Sigmoid colon (tissue), 4 donors: ENCODE data around the gene LRRC3.

Source experiments
- POLR2AphosphoS5 ChIP-seq, 4 donors: sonication (generic); formaldehyde crosslinking; IDR thresholded peaks; one replicate each; pipeline ENCODE4 v1.6.1; 2017; ENCODE audit warnings: antibody characterized with exemption in 4 of 4
- TF ChIP-seq, protein P1 (sequence below), 4 experiments: fragments of 450-650 bp in 3 of 4; fragments of 200-600 bp in 1 of 4; IDR thresholded peaks; one replicate each; pipeline ENCODE4 v1.5.1; 2016 to 2019; ENCODE audit warnings: antibody characterized with exemption in 4 of 4, mild to moderate bottlenecking in 3 of 4, moderate library complexity in 2 of 4

DNA sequence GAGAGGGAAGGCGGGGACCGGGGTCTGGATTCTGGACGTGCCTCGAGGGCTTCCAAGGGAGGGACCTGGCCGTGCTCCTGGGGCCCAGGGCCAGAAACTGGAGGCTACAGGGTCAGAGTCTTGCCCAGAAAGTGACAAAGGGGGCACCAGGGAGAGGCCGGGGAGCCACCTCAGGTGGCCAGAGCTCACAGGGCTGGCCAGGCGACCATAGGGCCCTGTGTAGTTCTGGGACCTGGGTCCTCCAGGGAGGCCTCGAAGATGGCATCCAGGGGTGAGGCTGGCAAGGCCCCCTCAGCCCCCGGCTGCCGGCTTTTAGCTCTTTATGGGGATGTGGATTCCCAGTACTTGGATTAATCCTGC lies 14.3 kb upstream of the LRRC3 start:
- TF ChIP-seq, protein P1, sequence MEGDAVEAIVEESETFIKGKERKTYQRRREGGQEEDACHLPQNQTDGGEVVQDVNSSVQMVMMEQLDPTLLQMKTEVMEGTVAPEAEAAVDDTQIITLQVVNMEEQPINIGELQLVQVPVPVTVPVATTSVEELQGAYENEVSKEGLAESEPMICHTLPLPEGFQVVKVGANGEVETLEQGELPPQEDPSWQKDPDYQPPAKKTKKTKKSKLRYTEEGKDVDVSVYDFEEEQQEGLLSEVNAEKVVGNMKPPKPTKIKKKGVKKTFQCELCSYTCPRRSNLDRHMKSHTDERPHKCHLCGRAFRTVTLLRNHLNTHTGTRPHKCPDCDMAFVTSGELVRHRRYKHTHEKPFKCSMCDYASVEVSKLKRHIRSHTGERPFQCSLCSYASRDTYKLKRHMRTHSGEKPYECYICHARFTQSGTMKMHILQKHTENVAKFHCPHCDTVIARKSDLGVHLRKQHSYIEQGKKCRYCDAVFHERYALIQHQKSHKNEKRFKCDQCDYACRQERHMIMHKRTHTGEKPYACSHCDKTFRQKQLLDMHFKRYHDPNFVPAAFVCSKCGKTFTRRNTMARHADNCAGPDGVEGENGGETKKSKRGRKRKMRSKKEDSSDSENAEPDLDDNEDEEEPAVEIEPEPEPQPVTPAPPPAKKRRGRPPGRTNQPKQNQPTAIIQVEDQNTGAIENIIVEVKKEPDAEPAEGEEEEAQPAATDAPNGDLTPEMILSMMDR (IDR thresholded peaks at IDR 0.05), result no peak
- TF ChIP-seq POLR2AphosphoS5 (IDR thresholded peaks at IDR 0.05), result no peak
